HG02678 (cell line): ENCODE data around the gene ESRRA.
A peak's percentile ranks its signal among the peaks of the same experiment; 100 is the strongest.
"Not testable (repeated sequence)": the region's sequence is repeated elsewhere in the genome, so short reads cannot be mapped to it uniquely, and the experiment has no call there.

Experiments
- ATAC-seq: cut with Tn5 transposase; IDR thresholded peaks from one replicate; pipeline ENCODE4 v1.9.1; 2021; ENCODE audit warnings: mild to moderate bottlenecking, moderate library complexity; ENCODE audit not compliant: unreplicated experiment

The ESRRA gene

GRCh38 chr11:64307795-64308194, 2.5 kb downstream of the ESRRA start:
- not testable (repeated sequence) for ATAC-seq

- no peak for ATAC-seq
These were observed 7.6 kb downstream of the ESRRA start for GRCh38 chr11:64312947-64313346.

DNA sequence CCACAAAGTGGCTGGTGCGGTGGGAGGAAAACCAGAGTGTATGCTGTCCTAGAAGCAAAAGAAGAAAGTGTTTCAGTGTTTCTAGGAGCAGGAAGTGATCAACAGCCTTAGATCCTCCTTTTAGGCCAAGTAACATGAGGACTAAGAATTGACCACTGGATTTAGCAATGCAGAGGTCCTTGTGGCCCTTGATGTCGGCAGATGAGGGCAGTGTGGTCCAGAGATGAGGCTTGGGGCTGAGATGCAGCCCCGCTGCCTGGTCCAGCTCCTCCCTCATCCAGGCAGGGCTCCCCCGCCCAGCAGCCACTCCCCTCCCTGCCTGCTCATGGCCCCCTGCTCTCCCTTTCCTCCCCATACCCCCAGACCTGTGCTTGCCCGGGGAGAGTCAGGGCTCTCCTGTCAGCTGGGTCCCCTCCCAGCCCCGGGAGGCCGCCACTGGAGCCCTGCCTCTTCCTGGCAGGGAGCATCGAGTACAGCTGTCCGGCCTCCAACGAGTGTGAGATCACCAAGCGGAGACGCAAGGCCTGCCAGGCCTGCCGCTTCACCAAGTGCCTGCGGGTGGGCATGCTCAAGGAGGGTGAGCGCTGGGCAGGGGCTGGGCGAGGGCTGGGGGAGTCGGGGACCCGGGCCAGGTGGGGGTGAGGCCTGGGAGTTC, 8.3 kb downstream of the ESRRA start:
- ATAC-seq, result no peak

- no peak for ATAC-seq
These were observed 9.0 kb downstream of the ESRRA start for GRCh38 chr11:64314146-64314804.

DNA sequence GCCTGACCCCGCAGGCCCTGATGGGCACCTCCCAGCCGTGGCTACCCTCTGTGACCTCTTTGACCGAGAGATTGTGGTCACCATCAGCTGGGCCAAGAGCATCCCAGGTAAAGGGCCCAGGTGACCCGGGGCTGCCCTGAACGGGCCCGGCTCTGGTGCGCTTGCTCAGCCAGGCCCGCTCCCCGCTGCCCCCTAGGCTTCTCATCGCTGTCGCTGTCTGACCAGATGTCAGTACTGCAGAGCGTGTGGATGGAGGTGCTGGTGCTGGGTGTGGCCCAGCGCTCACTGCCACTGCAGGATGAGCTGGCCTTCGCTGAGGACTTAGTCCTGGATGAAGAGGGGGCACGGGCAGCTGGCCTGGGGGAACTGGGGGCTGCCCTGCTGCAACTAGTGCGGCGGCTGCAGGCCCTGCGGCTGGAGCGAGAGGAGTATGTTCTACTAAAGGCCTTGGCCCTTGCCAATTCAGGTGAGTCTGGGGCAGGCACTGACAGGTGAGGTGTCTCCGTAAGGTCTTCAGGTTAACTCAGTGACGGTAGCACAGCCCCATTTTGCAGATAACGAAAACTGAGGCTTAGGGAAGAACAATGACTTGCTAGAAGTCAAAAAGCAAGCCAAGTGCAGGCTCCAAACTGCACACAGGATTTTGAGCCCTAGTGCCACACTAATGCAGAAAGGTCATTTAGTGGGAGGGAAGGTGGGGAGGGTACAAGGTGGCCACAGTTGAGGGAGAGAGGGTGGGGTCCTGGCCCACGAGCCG, 9.7 kb downstream of the ESRRA start:
- ATAC-seq, result no peak

DNA sequence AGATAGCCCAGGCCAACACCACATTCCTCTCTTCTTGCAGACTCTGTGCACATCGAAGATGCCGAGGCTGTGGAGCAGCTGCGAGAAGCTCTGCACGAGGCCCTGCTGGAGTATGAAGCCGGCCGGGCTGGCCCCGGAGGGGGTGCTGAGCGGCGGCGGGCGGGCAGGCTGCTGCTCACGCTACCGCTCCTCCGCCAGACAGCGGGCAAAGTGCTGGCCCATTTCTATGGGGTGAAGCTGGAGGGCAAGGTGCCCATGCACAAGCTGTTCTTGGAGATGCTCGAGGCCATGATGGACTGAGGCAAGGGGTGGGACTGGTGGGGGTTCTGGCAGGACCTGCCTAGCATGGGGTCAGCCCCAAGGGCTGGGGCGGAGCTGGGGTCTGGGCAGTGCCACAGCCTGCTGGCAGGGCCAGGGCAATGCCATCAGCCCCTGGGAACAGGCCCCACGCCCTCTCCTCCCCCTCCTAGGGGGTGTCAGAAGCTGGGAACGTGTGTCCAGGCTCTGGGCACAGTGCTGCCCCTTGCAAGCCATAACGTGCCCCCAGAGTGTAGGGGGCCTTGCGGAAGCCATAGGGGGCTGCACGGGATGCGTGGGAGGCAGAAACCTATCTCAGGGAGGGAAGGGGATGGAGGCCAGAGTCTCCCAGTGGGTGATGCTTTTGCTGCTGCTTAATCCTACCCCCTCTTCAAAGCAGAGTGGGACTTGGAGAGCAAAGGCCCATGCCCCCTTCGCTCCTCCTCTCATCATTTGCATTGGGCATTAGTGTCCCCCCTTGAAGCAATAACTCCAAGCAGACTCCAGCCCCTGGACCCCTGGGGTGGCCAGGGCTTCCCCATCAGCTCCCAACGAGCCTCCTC, 10.6 kb downstream of the ESRRA start:
- ATAC-seq, result not testable (repeated sequence)

DNA sequence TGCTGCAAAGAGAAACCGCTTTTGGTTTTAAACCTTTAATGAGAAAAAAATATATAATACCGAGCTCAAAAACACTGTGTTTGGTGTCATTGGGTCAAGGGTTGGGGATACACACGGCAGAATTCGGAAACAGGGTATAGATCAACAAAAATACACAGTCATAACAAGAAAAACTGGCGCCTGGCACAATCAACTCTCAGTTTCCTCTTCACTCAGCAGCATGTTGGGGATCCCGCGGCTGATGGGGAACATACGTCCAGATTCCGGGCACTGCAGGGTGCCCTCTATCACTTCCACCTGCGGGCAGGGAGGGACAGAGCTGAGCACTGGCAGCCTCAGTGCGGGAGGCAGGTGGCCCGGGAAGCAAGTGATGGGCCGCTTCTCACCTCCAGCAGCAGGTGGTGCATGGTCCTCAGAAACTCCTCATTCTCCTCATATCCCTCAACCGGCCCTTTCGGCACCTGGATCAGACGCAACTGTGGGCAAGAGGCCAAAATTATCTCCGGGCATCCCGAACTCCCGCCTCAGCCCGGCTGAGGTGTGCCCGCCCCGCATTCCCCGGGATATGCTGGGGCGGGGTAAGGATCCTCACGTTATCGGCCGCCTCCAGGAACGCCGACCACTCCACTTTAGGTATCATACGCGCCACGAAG, 11.5 kb downstream of the ESRRA start:
- ATAC-seq, result no peak

DNA sequence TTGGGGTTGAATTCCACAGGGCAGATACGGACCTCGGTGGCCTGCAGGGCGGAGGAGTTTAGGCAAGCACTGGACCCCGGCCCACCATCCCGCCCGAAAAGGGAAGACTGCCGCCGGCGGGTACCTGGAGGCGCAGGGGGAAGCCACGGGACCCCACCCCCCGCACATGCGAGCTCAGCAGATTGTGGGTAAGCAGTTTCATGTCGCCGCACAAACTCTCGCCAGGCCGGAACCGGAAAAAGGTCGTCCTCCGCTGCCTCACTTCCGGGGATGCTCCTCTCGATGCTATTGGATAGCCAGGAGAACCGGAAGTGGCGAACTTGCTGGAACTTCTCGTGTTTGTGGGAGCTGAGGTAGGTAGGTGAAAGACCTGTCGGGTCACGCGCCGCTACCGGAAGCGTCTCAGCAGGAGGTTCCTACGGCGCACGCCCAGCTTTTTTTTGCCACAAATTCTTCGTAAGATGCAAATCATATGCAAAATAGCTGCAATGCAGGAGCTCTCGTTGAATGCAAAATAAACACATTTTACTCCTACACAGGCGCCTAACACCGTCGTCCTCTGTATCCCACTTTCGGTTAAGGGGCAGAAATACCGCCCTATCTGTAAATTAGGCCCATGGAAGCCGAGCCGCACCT, 12.1 kb downstream of the ESRRA start, which contains the start of gene TRMT112:
Gene TRMT112, minus strand, starts transcription at position 235 of the 636 bp plus-strand sequence. Its CDS starts 33 bp downstream, at position 202.
- ATAC-seq, result peak; percentile 62

DNA sequence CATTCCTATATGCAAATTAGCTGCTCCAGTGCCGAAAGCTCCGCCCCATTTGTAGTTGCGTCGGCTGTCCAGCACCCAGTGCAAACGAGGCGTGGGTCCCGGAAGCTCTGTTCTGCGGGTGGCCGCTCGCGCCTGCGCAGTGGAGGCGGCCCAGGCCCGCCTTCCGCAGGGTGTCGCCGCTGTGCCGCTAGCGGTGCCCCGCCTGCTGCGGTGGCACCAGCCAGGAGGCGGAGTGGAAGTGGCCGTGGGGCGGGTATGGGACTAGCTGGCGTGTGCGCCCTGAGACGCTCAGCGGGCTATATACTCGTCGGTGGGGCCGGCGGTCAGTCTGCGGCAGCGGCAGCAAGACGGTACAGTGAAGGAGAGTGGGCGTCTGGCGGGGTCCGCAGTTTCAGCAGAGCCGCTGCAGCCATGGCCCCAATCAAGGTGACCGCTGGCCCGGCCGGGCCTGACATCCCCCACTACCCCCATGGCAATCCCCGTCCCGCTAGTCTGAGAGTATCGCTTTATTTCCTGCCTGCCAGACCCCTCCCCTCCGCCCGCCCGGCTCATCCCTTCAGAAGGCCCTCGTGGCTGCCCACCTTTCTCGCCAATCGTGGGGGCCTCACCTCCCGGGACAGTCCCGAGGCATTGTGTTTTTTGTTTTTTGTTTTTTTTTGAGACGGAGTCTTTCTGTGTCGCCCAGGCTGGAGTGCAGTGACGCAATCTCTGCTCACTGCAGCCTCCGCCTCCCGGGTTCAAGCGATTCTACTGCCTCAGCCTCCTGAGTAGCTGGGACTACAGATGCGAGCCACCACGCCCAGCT, 12.8 kb downstream of the ESRRA start, which contains the start of gene PRDX5:
Gene PRDX5, plus strand, starts transcription at position 161 of the 805 bp plus-strand sequence. Its CDS starts 95 bp downstream, at position 256.
- ATAC-seq, result peak; percentile 84

DNA sequence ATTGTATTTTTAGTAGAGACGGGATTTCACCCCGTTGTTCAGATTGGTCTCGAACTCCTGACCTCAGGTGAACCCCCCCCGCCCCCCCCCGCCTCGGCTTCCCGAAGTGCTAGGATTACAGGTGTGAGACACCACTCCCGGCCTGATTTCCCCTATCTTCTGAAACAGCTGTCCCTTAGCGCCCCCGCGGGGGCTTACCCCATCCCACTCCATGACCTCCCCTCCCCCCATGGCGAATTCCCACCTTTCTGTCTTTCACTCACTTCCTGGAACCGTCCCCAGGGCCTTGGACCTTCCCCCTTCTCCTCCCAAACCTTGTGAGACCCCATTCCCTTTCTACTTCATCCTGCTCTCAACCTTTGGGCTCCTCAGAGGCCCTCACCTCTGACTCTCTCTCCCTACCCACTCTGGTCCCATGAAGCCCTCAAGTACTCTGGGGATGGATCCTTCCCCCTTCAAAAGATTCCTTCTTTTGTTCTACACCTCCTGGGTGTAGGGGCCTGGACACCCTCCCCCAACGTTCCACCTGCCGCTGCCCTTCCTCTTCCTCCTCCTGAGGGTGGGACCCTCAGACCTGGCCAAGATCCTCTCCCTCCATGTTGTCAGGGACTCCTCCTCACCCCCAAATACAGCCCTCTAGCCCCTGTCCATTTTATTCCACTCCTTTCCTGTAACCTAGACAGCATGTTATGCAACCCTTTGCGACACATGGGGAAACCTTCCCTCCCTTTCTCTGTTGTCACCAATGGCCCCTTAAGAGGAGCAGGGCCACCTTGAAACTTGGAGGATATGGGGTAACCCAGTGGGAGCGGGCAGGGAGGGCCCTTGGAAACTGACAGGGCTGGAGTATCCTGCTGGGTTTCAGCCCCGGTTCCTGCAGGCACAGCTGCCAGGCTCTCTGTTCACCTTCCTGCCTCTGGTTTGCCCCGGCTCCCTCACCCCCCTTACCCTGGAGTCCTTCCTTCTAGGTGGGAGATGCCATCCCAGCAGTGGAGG, 13.7 kb downstream of the ESRRA start:
- ATAC-seq, result no peak

DNA sequence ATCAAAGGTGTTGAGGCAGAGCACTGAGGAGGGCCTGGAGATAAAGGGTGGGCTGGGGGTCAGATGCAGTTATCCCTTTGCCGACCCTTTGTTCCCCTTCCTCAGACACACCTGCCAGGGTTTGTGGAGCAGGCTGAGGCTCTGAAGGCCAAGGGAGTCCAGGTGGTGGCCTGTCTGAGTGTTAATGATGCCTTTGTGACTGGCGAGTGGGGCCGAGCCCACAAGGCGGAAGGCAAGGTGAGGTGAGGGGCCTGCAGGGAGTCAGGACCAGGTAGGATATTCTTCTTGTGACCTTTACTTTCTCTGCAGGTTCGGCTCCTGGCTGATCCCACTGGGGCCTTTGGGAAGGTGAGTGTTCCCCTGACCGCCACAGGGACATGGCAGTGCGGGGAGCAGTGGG, 15.2 kb downstream of the ESRRA start:
- ATAC-seq, result no peak

GRCh38 chr11:64321026-64321425, 15.7 kb downstream of the ESRRA start:
- ATAC-seq, result no peak

GRCh38 chr11:64321533-64321932, 16.2 kb downstream of the ESRRA start:
- no peak for ATAC-seq

GRCh38 chr11:64322925-64323260, 17.6 kb downstream of the ESRRA start:
- ATAC-seq, result no peak

- no peak for ATAC-seq
These were observed 18.0 kb downstream of the ESRRA start for GRCh38 chr11:64323373-64323772.

DNA sequence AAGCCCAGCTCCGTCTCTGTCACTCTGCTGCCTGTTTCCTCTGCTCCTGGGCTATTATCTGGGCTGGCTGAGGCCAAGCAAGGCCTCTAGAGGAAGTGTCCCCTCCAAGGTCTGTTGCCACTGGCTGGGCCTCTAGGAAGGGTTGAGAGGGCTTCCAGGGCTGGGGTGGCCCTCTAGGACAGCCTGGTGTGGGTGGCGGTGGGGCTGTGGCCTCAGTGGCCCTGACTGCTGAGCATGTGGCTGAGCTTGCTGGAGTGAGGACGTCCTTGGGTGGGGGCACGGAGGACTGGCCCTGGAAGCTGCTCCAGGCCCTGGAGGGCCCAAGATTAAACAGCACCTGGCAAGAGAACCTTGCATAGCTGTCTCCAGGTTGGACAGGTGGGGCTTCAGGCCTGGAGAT, 18.7 kb downstream of the ESRRA start:
- ATAC-seq, result not testable (repeated sequence)

- ATAC-seq, result no peak
These were observed 19.6 kb downstream of the ESRRA start for GRCh38 chr11:64324692-64325469.
